Parathyroid adenoma (tissue), 2 donors: Measurements from ENCODE around the gene HMG20B.

ENCODE experiments used
- H2AFZ ChIP-seq: fragments of 300-600 bp; sonication (generic); one replicate; pipeline ENCODE4 v1.7.0; 2017; ENCODE audit warnings: antibody characterized with exemption, mild to moderate bottlenecking
- H3K27ac ChIP-seq: fragments of 300-600 bp; sonication (generic); one replicate; pipeline ENCODE4 v1.7.0; 2017
- H3K27me3 ChIP-seq: fragments of 300-600 bp; sonication (generic); one replicate; pipeline ENCODE4 v1.7.0; 2017; ENCODE audit warnings: low read length; ENCODE audit not compliant: control insufficient read depth, insufficient read depth
- H3K36me3 ChIP-seq: fragments of 300-600 bp; sonication (generic); one replicate; pipeline ENCODE4 v1.7.0; 2017; ENCODE audit warnings: low read length; ENCODE audit not compliant: control insufficient read depth, insufficient read depth
- H3K4me1 ChIP-seq: fragments of 300-600 bp; sonication (generic); one replicate; pipeline ENCODE4 v1.7.0; 2017; ENCODE audit warnings: control low read depth
- H3K4me2 ChIP-seq: fragments of 300-600 bp; sonication (generic); one replicate; pipeline ENCODE4 v1.7.0; 2017; ENCODE audit warnings: low read length
- H3K4me3 ChIP-seq: fragments of 300-600 bp; sonication (generic); one replicate; pipeline ENCODE4 v1.7.0; 2017; ENCODE audit warnings: low read depth, low read length
- H3K79me2 ChIP-seq: fragments of 300-600 bp; sonication (generic); one replicate; pipeline ENCODE4 v1.7.0; 2017; ENCODE audit warnings: control low read depth
- H3K9ac ChIP-seq: fragments of 300-600 bp; sonication (generic); one replicate; pipeline ENCODE4 v1.7.0; 2017; ENCODE audit warnings: mild to moderate bottlenecking
- H3K9me3 ChIP-seq: fragments of 300-600 bp; sonication (generic); one replicate; pipeline ENCODE4 v1.7.0; 2017; ENCODE audit warnings: low read length; ENCODE audit not compliant: control insufficient read depth
- CTCF ChIP-seq: fragments of 300-600 bp; sonication (generic); IDR thresholded peaks from one replicate; pipeline ENCODE4 v1.7.0; 2017; ENCODE audit warnings: antibody characterized with exemption, mild to moderate bottlenecking
- donor health status: primary hyperparathyroidism.

The HMG20B gene

GRCh38 chr19:3538258-3538929 is 34.4 kb upstream of the HMG20B start:
- H3K36me3 ChIP-seq, result no peaks in the 10 kb centered on the region
- H3K27ac ChIP-seq, result no peak overlapping the region
- H3K4me2 ChIP-seq, result no peak overlapping the region
- H3K79me2 ChIP-seq, result no peaks in the 10 kb centered on the region
- H2AFZ ChIP-seq, result no peak overlapping the region
- H3K4me3 ChIP-seq, result no peak overlapping the region
- no peak overlapping the region for H3K9ac ChIP-seq
- H3K4me1 ChIP-seq, result no peaks in the 10 kb centered on the region
- H3K27me3 ChIP-seq, result no peaks in the 10 kb centered on the region
- TF ChIP-seq CTCF, result no peak
- H3K9me3 ChIP-seq, result no peaks in the 10 kb centered on the region

- Histone ChIP-seq H3K79me2 (no peaks in the 10 kb centered on the region), H3K9ac (no peak within 1 kb of the TSS), H3K27me3 (no peaks in the 10 kb centered on the region), H3K4me3 (no peak within 1 kb of the TSS), H3K27ac (no peak within 1 kb of the TSS), H3K9me3 (no peaks in the 10 kb centered on the region), H3K4me2 (no peak within 1 kb of the TSS), H3K36me3 (no peaks in the 10 kb centered on the region), H3K4me1 (no peaks in the 10 kb centered on the region), H2AFZ (no peak within 1 kb of the TSS)
- no peak for TF ChIP-seq CTCF
Observed at GRCh38 chr19:3538965-3539755, 33.6 kb upstream of the HMG20B start, which contains the start of gene TEKTIP1. TEKTIP1 (plus strand) TSS chr19:3539174; CDS start chr19:3539178, 4 bp downstream.

GRCh38 chr19:3539756-3540118 is 33.0 kb upstream of the HMG20B start:
- no peaks in the 10 kb centered on the region for H3K27me3 ChIP-seq
- H3K4me1 ChIP-seq, result no peaks in the 10 kb centered on the region
- no peaks in the 10 kb centered on the region for H3K36me3 ChIP-seq
- H3K4me3 ChIP-seq, result no peak overlapping the region
- H3K27ac ChIP-seq, result no peak overlapping the region
- no peak overlapping the region for H3K4me2 ChIP-seq
- no peak for TF ChIP-seq CTCF
- H3K9me3 ChIP-seq, result no peaks in the 10 kb centered on the region
- no peaks in the 10 kb centered on the region for H3K79me2 ChIP-seq
- H3K9ac ChIP-seq, result no peak overlapping the region
- H2AFZ ChIP-seq, result no peak overlapping the region

- Histone ChIP-seq H3K4me2 (no peak overlapping the region), H3K4me3 (no peak overlapping the region), H3K4me1 (no peaks in the 10 kb centered on the region), H3K27ac (no peak overlapping the region), H2AFZ (no peak overlapping the region), H3K9me3 (no peaks in the 10 kb centered on the region), H3K79me2 (no peaks in the 10 kb centered on the region), H3K27me3 (no peaks in the 10 kb centered on the region), H3K9ac (no peak overlapping the region), H3K36me3 (no peaks in the 10 kb centered on the region)
- no peak for TF ChIP-seq CTCF
Observed at GRCh38 chr19:3543150-3544057, 29.3 kb upstream of the HMG20B start.
